ENCODE data around the gene MGST3.
"Not testable (repeated sequence)": the region's sequence is repeated elsewhere in the genome, so short reads cannot be mapped to it uniquely, and the experiment has no call there.

Gene MGST3

GRCh38 chr1:165630629-165631341, at the start of gene MGST3:
Gene MGST3 (plus strand): TSS chr1:165631234. CDS start chr1:165649848, 18,614 bp downstream.
- peak; percentile 95 for DNase-seq

GRCh38 chr1:165581926-165582325, 49.1 kb upstream of the MGST3 start:
- no peak for DNase-seq

GRCh38 chr1:165586398-165586797, 44.6 kb upstream of the MGST3 start:
- no peak for DNase-seq

GRCh38 chr1:165591391-165591790, 39.6 kb upstream of the MGST3 start:
- DNase-seq, result not testable (repeated sequence)

GRCh38 chr1:165592945-165593823, 37.9 kb upstream of the MGST3 start:
- peak; percentile 48 for DNase-seq

DNA sequence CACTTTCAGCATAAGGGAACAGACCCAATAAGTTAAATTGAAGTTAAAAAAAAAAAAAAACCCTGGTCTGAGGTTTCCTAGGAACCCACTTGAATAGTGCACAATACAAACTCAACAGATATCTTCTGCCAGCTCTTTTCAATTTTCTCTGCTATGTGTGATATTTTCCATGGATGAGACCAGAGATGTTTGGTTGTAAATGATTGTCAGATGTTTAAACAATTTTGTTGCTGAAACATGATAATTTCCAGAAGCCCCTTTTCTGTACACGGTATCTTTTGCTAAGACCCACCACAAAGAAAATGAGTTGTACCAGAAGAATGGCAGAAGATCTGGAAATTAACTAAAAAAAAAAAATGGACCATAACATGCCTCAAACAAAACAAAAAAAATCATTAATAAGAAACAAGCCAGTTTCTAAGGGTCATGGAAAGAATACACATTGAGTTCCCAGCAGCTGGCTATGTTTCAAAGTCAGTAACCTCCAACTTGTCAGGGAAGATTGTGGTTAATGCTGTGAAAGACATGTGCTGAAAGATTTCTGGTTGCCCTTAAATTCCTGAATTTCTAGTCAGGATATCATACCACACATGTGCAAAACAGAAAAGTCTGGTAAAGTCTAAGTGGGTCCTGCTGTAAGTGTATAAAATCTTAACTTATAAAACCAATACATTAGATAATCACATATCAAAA, 35.6 kb upstream of the MGST3 start:
- DNase-seq, result no peak

GRCh38 chr1:165597883-165598675, 33.0 kb upstream of the MGST3 start:
- DNase-seq, result peak; percentile 97

DNA sequence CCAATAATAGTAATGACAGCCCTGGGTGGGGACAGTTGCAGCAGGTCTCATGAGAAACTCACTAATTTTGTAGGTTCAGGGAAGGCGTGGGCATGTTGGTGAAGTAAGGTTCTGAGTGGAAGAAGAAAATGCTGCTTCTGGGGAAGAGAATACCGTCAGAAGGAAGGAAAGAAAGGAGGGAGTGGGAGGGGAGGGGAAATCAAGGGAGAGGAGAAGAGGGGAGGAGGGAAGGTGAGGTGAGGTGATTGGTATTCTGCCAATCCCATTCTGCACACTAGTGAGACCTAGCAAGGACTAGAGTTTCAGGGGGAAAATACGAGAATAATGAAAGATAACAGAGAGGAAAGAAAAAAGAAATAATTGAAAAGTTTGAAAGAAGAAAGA, 32.4 kb upstream of the MGST3 start:
- DNase-seq, result no peak

- DNase-seq, result no peak
These were observed 30.2 kb upstream of the MGST3 start for GRCh38 chr1:165600793-165601192.

GRCh38 chr1:165603810-165604209, 27.2 kb upstream of the MGST3 start:
- no peak for DNase-seq

- DNase-seq, result no peak
These were observed 25.8 kb upstream of the MGST3 start for GRCh38 chr1:165605246-165605645.

- peak; percentile 57 for DNase-seq
These were observed 24.4 kb upstream of the MGST3 start for GRCh38 chr1:165606676-165607075.

GRCh38 chr1:165610866-165611265, 20.2 kb upstream of the MGST3 start:
- DNase-seq, result no peak

GRCh38 chr1:165612062-165612461, 19.0 kb upstream of the MGST3 start:
- DNase-seq, result peak; percentile 81

- no peak for DNase-seq
These were observed 14.9 kb upstream of the MGST3 start for GRCh38 chr1:165616054-165616612.

GRCh38 chr1:165616987-165617546, 14.0 kb upstream of the MGST3 start:
- DNase-seq, result no peak

GRCh38 chr1:165619647-165620151, 11.3 kb upstream of the MGST3 start:
- DNase-seq, result no peak

- DNase-seq, result no peak
These were observed 7.4 kb upstream of the MGST3 start for GRCh38 chr1:165623624-165624023.

DNA sequence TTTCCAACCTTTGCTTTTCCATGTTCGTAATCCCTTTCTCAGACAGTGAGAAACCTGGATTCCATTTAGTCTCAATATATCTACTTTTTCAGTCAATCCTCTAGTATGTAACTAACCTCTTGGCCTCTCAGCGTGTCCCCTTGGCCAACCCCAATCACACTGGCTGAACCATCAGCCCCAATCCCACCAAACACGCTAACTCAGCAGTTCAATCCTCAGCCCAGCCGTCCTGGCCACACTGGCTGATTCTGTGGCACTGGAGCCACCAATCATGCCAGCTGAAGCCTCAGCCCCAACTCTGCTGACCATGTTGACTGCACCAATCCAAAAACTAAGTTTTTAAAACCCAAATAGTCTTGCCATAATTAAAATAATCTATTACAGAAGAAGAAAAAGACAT, 6.6 kb upstream of the MGST3 start:
- DNase-seq, result no peak

DNA sequence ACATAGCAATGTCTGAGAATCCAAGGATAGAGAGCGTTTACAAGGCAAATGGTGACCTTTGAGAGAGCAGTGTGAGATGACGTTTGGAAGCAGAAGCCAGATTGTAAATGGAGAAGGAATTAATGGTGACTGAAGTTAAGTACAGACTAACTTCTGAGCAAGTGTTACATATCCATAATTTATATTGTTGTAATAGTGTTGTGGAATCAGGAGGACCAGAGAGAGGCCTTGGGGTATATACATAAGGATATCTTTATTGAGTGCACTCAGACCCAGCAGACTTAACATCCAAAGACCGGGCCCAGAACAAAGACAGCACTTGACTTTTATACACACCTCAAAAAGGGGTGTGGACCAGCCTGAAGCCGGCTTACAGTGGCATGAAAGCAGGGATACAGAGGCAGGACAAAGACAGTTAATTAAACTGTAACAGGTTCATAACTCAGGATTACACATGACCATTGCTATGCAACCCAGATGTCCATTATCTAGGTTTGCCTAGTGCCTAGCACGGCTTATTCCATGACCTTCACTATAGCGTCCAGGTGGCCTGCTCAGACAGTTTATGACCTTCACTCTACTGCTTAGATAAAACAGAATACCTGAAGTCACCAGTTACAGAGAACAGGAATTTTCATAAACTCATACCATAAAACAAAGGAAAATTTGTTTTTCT, 2.7 kb upstream of the MGST3 start:
- no peak for DNase-seq

GRCh38 chr1:165629151-165629550, 1.9 kb upstream of the MGST3 start:
- DNase-seq, result no peak

All from kidney glomerular epithelial cell (primary cell).